CD4-positive, CD25-positive, alpha-beta regulatory T cell (primary cell): ENCODE measurements around the gene EMILIN2. TPM values are rescaled to one million over a fixed set of nuclear protein-coding genes. Genes with fewer than 3 reads are reported as not detected.
"Not testable (repeated sequence)": the region's sequence is repeated elsewhere in the genome, so short reads cannot be mapped to it uniquely, and the experiment has no call there.

Experiments used
- ATAC-seq, 2 donors: fragments of 150-1000 bp; cut with Tn5 transposase; one replicate each; pipeline ENCODE4 v1.10.0; 2021; ENCODE audit warnings: low read depth in 2 of 2, moderate number of reproducible peaks in 2 of 2, moderate library complexity in 1 of 2
- DNase-seq, 3 donors: peaks; one replicate each; pipeline versions ENCODE4 v3.0.0 to v3.0.0-alpha.2; 2012 to 2022; ENCODE audit warnings: mixed read lengths in 1 of 3
- H3K27ac ChIP-seq: one replicate; pipeline ENCODE4 v1.7.0; 2013; ENCODE audit warnings: mild to moderate bottlenecking, low read length; ENCODE audit not compliant: insufficient read depth, poor library complexity, severe bottlenecking
- H3K27me3 ChIP-seq: one replicate; pipeline ENCODE4 v1.7.0; 2013; ENCODE audit warnings: low read length; ENCODE audit not compliant: control insufficient read depth, insufficient read depth
- H3K36me3 ChIP-seq: one replicate; pipeline ENCODE4 v1.7.0; 2013; ENCODE audit warnings: mild to moderate bottlenecking, low read length, moderate library complexity; ENCODE audit not compliant: control insufficient read depth, insufficient read depth
- H3K4me1 ChIP-seq: 2 replicates; pipeline ENCODE4 v1.7.0; 2013; ENCODE audit warnings: mild to moderate bottlenecking, low read length; ENCODE audit not compliant: insufficient read depth, control insufficient read depth, poor library complexity, severe bottlenecking
- H3K4me3 ChIP-seq: one replicate; pipeline ENCODE4 v1.7.0; 2013; ENCODE audit warnings: low read depth, mild to moderate bottlenecking, low read length, moderate library complexity
- H3K9me3 ChIP-seq, 2 experiments: 1 replicate in 1 of 2; 2 replicates in 1 of 2; pipeline ENCODE4 v1.7.0; 2013; ENCODE audit warnings: low read length in 2 of 2, mild to moderate bottlenecking in 1 of 2, moderate library complexity in 1 of 2; ENCODE audit not compliant: control insufficient read depth in 2 of 2
- H3K27ac Mint-ChIP-seq, 3 donors: one replicate each; pipeline ENCODE4 v1.8.0; 2020 to 2022; ENCODE audit warnings: mild to moderate bottlenecking in 3 of 3, mixed read lengths in 3 of 3, moderate library complexity in 2 of 3
- H3K27me3 Mint-ChIP-seq: one replicate; pipeline ENCODE4 v1.8.0; 2022; ENCODE audit warnings: mild to moderate bottlenecking, mixed read lengths
- H3K36me3 Mint-ChIP-seq: one replicate; pipeline ENCODE4 v1.8.0; 2020; ENCODE audit warnings: mixed read lengths
- H3K4me1 Mint-ChIP-seq, 4 donors: one replicate each; pipeline ENCODE4 v1.8.0; 2020 to 2022; ENCODE audit warnings: mixed read lengths in 4 of 4, mild to moderate bottlenecking in 1 of 4
- H3K4me3 Mint-ChIP-seq, 4 donors: one replicate each; pipeline ENCODE4 v1.8.0; 2020 to 2022; ENCODE audit warnings: mild to moderate bottlenecking in 4 of 4, mixed read lengths in 4 of 4, moderate library complexity in 3 of 4
- H3K9me3 Mint-ChIP-seq, 7 donors: one replicate each; pipeline ENCODE4 v1.8.0; 2020 to 2022; ENCODE audit warnings: mixed read lengths in 7 of 7, mild to moderate bottlenecking in 3 of 7, moderate library complexity in 2 of 7
- polyA plus RNA-seq, 4 donors: library from polyadenylated mRNA; unstranded; fragments of 300-500 nt; fragmentation: Illumina TruSeq; gene quantifications; one replicate each; pipeline ENCODE4 v1.2.3, GENCODE V29; 2021
- total RNA-seq: library from RNA; stranded (reverse); gene quantifications from one replicate; pipeline ENCODE4 v1.2.3, GENCODE V29; 2022

EMILIN2 gene
- total and polyA plus RNA-seq, 5 donors from 2014 or later = 1.7 to 4.6 (median 2.1) TPM

- Histone ChIP-seq H3K4me1 (peaks cover 25% of the 10 kb centered on the region), H3K4me3 (no peak overlapping the region), H3K27ac (no peak overlapping the region), H3K27me3 (peaks cover 27% of the 10 kb centered on the region), H3K36me3 (no peaks in the 10 kb centered on the region), H3K9me3 (no peaks in the 10 kb centered on the region)
- peaks cover 4% of the 10 kb centered on the region for H3K36me3 Mint-ChIP-seq
- H3K4me3 Mint-ChIP-seq = peak overlapping the region; percentile 36 to 80 (median 75)
- DNase-seq = peak in 1 of 3 donors; percentile 16
- peaks cover 4 to 27% (median 16%) of the 10 kb centered on the region in 4 donors for H3K4me1 Mint-ChIP-seq
- peaks cover 36% of the 10 kb centered on the region for H3K27me3 Mint-ChIP-seq
- peaks cover 0 to 4% (median 0%) of the 10 kb centered on the region in 7 donors for H3K9me3 Mint-ChIP-seq
- ATAC-seq = peak; percentile 14 to 20
- H3K27ac Mint-ChIP-seq = peak overlapping the region in 1 of 3 donors; percentile 64
These were observed 776 bp downstream of the EMILIN2 start for GRCh38 chr18:2847317-2848246.

DNA sequence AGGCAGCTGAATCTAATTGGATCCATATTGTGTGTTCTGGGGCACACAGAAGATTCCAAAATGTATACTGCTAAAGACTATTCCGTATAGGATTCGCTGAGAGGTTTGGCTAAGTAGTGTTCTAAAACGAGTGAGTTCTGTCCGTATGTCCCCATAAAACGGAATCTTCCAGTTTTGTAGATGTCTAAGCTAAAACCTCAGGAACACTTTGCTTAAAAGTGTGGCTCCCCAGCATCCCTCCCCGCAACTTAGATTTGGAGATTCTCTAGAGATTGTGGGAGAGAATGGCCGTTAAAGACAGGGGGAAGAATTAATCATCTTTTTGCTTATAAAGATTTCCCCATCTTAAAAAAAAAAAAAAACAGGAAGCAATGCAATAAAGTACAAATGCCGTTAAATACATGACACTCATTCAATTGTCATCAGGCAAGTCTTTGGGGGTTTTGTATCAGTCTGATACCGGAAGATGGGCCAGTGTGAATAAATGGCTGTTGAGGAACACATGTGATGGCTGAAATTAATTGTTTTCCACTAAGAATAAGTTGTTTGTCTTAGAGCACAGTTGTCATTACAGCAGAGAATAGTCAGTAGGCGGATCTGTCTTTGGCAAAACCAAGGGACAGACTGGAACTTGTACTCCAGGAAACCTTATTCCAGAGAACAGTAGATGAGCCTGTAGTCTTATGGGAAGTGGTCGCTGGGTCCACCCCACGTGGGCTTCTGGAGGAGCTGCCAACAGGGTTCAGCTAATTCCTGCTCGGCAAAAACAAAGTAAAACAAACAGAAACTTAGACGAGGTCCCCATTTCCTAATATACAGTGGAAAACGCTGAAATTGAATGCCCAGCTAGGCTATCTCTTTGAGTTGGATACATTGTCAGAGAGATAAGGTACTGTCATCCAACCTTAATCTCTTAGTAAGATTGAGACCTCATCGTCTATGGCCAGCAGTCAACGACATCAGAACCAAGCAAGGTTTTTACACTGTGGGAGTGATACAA lies 1.7 kb downstream of the EMILIN2 start:
- peaks cover 27% of the 10 kb centered on the region for H3K27me3 ChIP-seq
- no peaks in the 10 kb centered on the region for H3K36me3 ChIP-seq
- H3K4me1 ChIP-seq = peaks cover 25% of the 10 kb centered on the region
- Mint-ChIP-seq H3K4me3 (peak overlapping the region; percentile 36 to 80 (median 75)), H3K27ac (peak overlapping the region in 1 of 3 donors; percentile 64), H3K4me1 (peaks cover 4 to 27% (median 16%) of the 10 kb centered on the region in 4 donors), H3K9me3 (peaks cover 0 to 5% (median 0%) of the 10 kb centered on the region in 7 donors), H3K27me3 (peaks cover 44% of the 10 kb centered on the region), H3K36me3 (peaks cover 4% of the 10 kb centered on the region)
- DNase-seq (peak in 1 of 3 donors; percentile 14), ATAC-seq (no peak)
- no peak overlapping the region for H3K4me3 ChIP-seq
- no peak overlapping the region for H3K27ac ChIP-seq
- no peaks in the 10 kb centered on the region for H3K9me3 ChIP-seq

GRCh38 chr18:2850816-2851215 lies 4.0 kb downstream of the EMILIN2 start:
- DNase-seq (no peak), ATAC-seq (no peak)
- H3K27ac Mint-ChIP-seq = no peak overlapping the region
- Histone ChIP-seq H3K9me3 (no peaks in the 10 kb centered on the region), H3K27ac (no peak overlapping the region), H3K36me3 (no peaks in the 10 kb centered on the region), H3K4me3 (no peak overlapping the region), H3K4me1 (peaks cover 25% of the 10 kb centered on the region), H3K27me3 (peaks cover 22% of the 10 kb centered on the region)
- peaks cover 0 to 5% (median 0%) of the 10 kb centered on the region in 7 donors for H3K9me3 Mint-ChIP-seq
- H3K4me1 Mint-ChIP-seq = peaks cover 4 to 27% (median 16%) of the 10 kb centered on the region in 4 donors
- H3K4me3 Mint-ChIP-seq = no peak overlapping the region
- peaks cover 4% of the 10 kb centered on the region for H3K36me3 Mint-ChIP-seq
- peaks cover 51% of the 10 kb centered on the region for H3K27me3 Mint-ChIP-seq

DNA sequence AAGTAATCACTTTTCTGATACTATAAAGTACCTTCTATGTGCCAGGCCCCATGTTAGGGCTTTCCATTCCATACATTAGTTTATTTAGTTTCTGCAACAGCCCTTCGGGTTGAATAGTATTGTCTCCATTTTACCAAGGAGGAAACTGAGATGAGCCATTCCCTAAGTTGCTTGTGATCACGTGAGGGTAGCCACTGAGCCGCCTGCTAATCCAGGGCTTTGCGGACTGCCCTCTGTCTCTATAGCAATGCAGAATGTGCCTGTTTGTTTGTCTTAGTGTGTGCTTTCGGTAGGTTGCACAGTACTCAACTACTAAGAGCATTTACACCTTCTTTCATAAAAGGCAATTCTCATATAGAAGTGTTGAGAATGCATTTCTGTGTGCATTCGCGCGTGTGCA lies 5.0 kb downstream of the EMILIN2 start:
- Histone ChIP-seq H3K9me3 (no peaks in the 10 kb centered on the region), H3K27me3 (peaks cover 16% of the 10 kb centered on the region), H3K27ac (no peak overlapping the region), H3K4me1 (peaks cover 18% of the 10 kb centered on the region), H3K4me3 (no peak overlapping the region), H3K36me3 (no peaks in the 10 kb centered on the region)
- Mint-ChIP-seq H3K27ac (no peak overlapping the region), H3K4me3 (no peak overlapping the region), H3K36me3 (no peaks in the 10 kb centered on the region), H3K27me3 (peaks cover 56% of the 10 kb centered on the region), H3K4me1 (peaks cover 4 to 18% (median 11%) of the 10 kb centered on the region in 4 donors), H3K9me3 (peaks cover 0 to 5% (median 0%) of the 10 kb centered on the region in 7 donors)
- ATAC-seq = no peak
- DNase-seq = no peak

DNA sequence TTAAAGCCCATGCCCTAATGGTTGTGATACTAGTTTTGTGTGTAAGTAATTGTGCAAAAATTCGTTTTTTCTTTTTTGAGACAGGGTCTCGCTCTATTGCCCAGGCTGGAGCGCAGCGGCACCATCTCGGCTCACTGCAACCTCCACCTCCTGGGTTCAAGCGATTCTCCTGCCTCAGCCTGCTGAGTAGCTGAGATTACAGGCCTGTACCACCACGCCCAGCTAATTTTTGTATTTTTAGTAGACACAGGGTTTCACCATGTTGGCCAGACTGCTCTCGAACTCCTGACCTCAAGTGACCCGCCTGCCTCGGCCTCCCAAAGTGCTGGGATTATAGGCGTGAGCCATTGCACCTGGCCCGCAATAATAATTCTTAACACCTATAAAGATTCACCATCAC lies 5.7 kb downstream of the EMILIN2 start:
- not testable (repeated sequence) for H3K9me3 ChIP-seq, H3K4me3 Mint-ChIP-seq, H3K27ac ChIP-seq, DNase-seq, H3K9me3 Mint-ChIP-seq, H3K36me3 ChIP-seq, H3K4me3 ChIP-seq, ATAC-seq, H3K27ac Mint-ChIP-seq, H3K36me3 Mint-ChIP-seq
- peaks cover 16% of the 10 kb centered on the region for H3K27me3 ChIP-seq
- H3K4me1 Mint-ChIP-seq = peaks cover 4 to 19% (median 13%) of the 10 kb centered on the region in 4 donors
- peaks cover 12% of the 10 kb centered on the region for H3K4me1 ChIP-seq
- H3K27me3 Mint-ChIP-seq = peaks cover 56% of the 10 kb centered on the region

DNA sequence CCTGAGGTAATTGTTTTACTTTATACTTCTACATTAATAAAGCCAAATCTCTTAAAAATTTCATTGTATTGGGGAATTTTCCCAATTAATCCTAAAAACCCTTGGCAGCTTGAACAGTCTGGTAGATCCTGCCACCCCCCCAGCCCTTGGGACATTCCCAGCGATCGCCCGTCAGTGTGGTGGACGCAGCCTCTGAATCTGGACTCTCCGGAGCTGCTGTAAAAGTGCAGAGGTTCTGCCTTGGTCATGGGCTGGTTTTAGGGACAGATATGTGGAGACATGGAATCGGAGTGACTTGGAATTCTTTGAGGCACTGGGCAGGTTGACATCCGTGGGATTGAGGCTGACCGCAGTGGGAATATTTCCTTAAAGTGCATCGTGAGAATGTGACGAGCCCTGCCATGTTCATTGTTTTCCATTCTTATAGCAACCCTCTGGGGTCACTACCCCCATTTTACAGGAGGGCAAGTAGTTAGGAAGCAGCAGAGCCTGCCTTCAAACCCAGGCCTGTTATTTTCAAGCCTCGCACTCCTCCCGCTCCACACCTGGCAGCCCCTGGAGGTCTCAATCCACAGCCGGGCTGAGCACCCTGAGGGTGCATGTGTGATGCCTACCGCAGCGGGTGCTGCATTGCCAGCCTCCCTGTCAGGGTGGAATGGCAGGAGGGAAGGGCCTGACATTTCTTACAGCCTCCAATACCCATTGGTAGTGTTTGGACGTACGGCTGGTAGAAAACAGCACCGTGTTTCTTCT lies 6.5 kb downstream of the EMILIN2 start:
- H3K4me1 ChIP-seq = peaks cover 3% of the 10 kb centered on the region
- no peak overlapping the region for H3K4me3 Mint-ChIP-seq
- peaks cover 4 to 11% (median 9%) of the 10 kb centered on the region in 4 donors for H3K4me1 Mint-ChIP-seq
- no peak overlapping the region for H3K27ac Mint-ChIP-seq
- no peak overlapping the region for H3K4me3 ChIP-seq
- H3K9me3 ChIP-seq = no peaks in the 10 kb centered on the region
- H3K36me3 Mint-ChIP-seq = no peaks in the 10 kb centered on the region
- H3K27me3 Mint-ChIP-seq = peaks cover 53% of the 10 kb centered on the region
- no peaks in the 10 kb centered on the region for H3K36me3 ChIP-seq
- peaks cover 14% of the 10 kb centered on the region for H3K27me3 ChIP-seq
- ATAC-seq (no peak), DNase-seq (no peak)
- peaks cover 0 to 5% (median 0%) of the 10 kb centered on the region in 7 donors for H3K9me3 Mint-ChIP-seq
- H3K27ac ChIP-seq = no peak overlapping the region
